ENCODE results near the gene PARN. TPM values are rescaled to one million over a fixed set of nuclear protein-coding genes. Genes with fewer than 3 reads are reported as not detected.

PARN gene
- total and polyA plus RNA-seq, 2 of the 4 experiments (the other 2 are of a cell fraction): 24.6 to 25.1 TPM

DNA sequence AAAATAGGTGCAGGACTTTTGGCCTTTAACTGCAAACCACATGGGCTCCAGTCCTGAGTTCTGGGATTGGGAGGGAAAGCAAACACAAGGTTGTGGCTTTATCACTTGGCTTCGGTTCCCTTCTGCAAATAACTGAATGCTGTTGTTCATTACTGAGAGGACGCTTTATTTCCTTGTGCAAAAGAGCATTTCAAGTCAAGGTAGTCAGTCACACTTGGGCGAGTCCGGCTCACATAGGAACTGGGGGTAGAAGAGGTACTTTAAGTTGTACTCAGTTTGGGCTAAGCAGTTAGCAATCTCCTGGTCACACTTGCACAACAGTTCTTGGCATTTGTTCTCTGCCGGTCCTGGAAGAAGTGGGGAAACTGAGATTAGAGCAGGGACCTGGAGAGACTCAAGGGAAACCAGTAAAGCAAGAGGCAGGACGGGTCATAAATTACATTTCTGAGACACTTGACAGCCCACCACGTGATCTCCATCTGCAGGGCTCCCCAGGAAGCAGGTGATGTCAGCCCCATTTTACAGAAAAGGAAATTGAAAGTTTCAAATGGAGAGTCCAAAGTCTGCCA is 42.4 kb upstream of the PARN start:
- Histone ChIP-seq H3K4me2 (ENCODE audit: low read depth, low read length) (no peak overlapping the region), H2BK5ac (ENCODE audit: low read depth, low read length, poor library complexity, severe bottlenecking) (no peak overlapping the region), H3K4ac (ENCODE audit: low read depth, low read length) (no peak overlapping the region), H3K56ac (ENCODE audit: extremely low read depth, insufficient read depth, low read length) (no peak overlapping the region), H3K18ac (ENCODE audit: low read depth, low read length) (no peak overlapping the region), H4K8ac (ENCODE audit: low read depth in 2 of 2, low read length in 2 of 2) (no peak overlapping the region), H3K4me1 (ENCODE audit: control insufficient read depth, insufficient read depth, low read length) (no peaks in the 10 kb centered on the region), H2BK15ac (ENCODE audit: low read depth, low read length) (no peak overlapping the region), H3K9me1 (ENCODE audit: insufficient read depth, low read length) (0 out of 2 replicates have a peak, but pooled peaks cover 3% of the 10 kb centered on the region), H3K79me1 (ENCODE audit: low read depth in 1 of 2, low read length in 2 of 2) (no peaks in the 10 kb centered on the region), H3K27ac (ENCODE audit: insufficient read depth, low read length) (no peak overlapping the region), H3K9me3 (ENCODE audit: control insufficient read depth, insufficient read depth, low read length) (no peaks in the 10 kb centered on the region), H3K36me3 (ENCODE audit: control insufficient read depth, insufficient read depth, low read length) (peaks cover 6% of the 10 kb centered on the region; the same call in 1 of the 2 replicates), H2BK120ac (ENCODE audit: low read depth, low read length) (no peak overlapping the region), H3K9ac (ENCODE audit: low read depth, low read length) (no peak overlapping the region), H3K14ac (replicated peaks; ENCODE audit: low read depth, low read length) (no peak overlapping the region), H3K4me3 (ENCODE audit: insufficient read depth, low read depth, low read length) (no peak overlapping the region), H2BK20ac (ENCODE audit: low read depth, low read length) (no peak overlapping the region), H2AK5ac (ENCODE audit: low read depth, low read length) (no peak overlapping the region), H4K91ac (ENCODE audit: insufficient read depth, low read depth, low read length) (no peak overlapping the region), H4K5ac (ENCODE audit: low read depth, low read length) (no peak overlapping the region), H2AK9ac (replicated peaks; ENCODE audit: low read depth, low read length, poor library complexity) (no peak overlapping the region), H3K27me3 (ENCODE audit: control insufficient read depth, insufficient read depth, low read length) (no peaks in the 10 kb centered on the region), H2AFZ (replicated peaks; ENCODE audit: low read length, poor library complexity) (no peak overlapping the region), H3K23ac (ENCODE audit: low read depth, low read length) (no peak overlapping the region), H4K20me1 (ENCODE audit: insufficient read depth, low read length) (no peaks in the 10 kb centered on the region)
- TF ChIP-seq MAFK (IDR thresholded peaks at IDR 0.05; ENCODE audit: low read depth, low read length) (no peak), CEBPB (IDR thresholded peaks at IDR 0.05; ENCODE audit: low read depth, low read length) (no peak), CHD1 (IDR thresholded peaks at IDR 0.05; ENCODE audit: low read depth, low read length) (no peak), POLR2A (IDR thresholded peaks at IDR 0.05; ENCODE audit: low read depth, low read length) (no peak), FOS (IDR thresholded peaks at IDR 0.05; ENCODE audit: low read depth, low read length) (no peak), RCOR1 (IDR thresholded peaks at IDR 0.05; ENCODE audit: insufficient replicate concordance, low read length) (no peak), SMC3 (IDR thresholded peaks at IDR 0.05; ENCODE audit: low read depth, low read length) (no peak), BHLHE40 (IDR thresholded peaks at IDR 0.05; ENCODE audit: low read depth, low read length) (no peak), RAD21 (IDR thresholded peaks at IDR 0.05; ENCODE audit: low read length) (no peak), MXI1 (IDR thresholded peaks at IDR 0.05; ENCODE audit: borderline replicate concordance, low read depth, low read length) (no peak), MAZ (IDR thresholded peaks at IDR 0.05; ENCODE audit: borderline replicate concordance, low read depth, low read length) (no peak)
- TF ChIP-seq, protein P1, sequence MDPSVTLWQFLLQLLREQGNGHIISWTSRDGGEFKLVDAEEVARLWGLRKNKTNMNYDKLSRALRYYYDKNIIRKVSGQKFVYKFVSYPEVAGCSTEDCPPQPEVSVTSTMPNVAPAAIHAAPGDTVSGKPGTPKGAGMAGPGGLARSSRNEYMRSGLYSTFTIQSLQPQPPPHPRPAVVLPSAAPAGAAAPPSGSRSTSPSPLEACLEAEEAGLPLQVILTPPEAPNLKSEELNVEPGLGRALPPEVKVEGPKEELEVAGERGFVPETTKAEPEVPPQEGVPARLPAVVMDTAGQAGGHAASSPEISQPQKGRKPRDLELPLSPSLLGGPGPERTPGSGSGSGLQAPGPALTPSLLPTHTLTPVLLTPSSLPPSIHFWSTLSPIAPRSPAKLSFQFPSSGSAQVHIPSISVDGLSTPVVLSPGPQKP (IDR thresholded peaks at IDR 0.05; ENCODE audit: borderline replicate concordance, low read depth, low read length): no peak
- TF ChIP-seq, protein P2, sequence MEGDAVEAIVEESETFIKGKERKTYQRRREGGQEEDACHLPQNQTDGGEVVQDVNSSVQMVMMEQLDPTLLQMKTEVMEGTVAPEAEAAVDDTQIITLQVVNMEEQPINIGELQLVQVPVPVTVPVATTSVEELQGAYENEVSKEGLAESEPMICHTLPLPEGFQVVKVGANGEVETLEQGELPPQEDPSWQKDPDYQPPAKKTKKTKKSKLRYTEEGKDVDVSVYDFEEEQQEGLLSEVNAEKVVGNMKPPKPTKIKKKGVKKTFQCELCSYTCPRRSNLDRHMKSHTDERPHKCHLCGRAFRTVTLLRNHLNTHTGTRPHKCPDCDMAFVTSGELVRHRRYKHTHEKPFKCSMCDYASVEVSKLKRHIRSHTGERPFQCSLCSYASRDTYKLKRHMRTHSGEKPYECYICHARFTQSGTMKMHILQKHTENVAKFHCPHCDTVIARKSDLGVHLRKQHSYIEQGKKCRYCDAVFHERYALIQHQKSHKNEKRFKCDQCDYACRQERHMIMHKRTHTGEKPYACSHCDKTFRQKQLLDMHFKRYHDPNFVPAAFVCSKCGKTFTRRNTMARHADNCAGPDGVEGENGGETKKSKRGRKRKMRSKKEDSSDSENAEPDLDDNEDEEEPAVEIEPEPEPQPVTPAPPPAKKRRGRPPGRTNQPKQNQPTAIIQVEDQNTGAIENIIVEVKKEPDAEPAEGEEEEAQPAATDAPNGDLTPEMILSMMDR (conservative IDR thresholded peaks at IDR 0.05; ENCODE audit: low read depth, low read length): no peak
- TF ChIP-seq, protein P3, sequence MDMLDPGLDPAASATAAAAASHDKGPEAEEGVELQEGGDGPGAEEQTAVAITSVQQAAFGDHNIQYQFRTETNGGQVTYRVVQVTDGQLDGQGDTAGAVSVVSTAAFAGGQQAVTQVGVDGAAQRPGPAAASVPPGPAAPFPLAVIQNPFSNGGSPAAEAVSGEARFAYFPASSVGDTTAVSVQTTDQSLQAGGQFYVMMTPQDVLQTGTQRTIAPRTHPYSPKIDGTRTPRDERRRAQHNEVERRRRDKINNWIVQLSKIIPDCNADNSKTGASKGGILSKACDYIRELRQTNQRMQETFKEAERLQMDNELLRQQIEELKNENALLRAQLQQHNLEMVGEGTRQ (IDR thresholded peaks at IDR 0.05; ENCODE audit: low read depth, low read length): no peak
- CTCF ChIA-PET: no interaction called here
- intact Hi-C loops (cut with micrococcal nuclease): no loop called here
- no TSS peak for BruUV-seq (replicated peaks)
- in situ Hi-C loops (cut with MboI; ENCODE audit: low sequenced_read_pairs): no loop called here
- DNase-seq (no peak), ATAC-seq (ENCODE audit: low read depth) (no peak)
- 74% methylated on average over 3 of the region's 7 CpGs; no CpG with 5 or more reads in 1 of the 2 experiments for WGBS, 2 experiments (ENCODE audit: extremely low coverage in 2 of 2, insufficient read length in 1 of 2)
- dilution Hi-C loops (cut with HindIII; ENCODE audit: low sequenced_read_pairs, unreplicated experiment): no loop called here
- POLR2A ChIA-PET (ENCODE audit: unreplicated experiment): no interaction called here
